ENCODE data around the gene SERPING1. TPM values are rescaled to one million over a fixed set of nuclear protein-coding genes. Genes with fewer than 3 reads are reported as not detected.

SERPING1 gene
- polyA plus RNA-seq, 1 donor from 2014 or later = 0.22 TPM

GRCh38 chr11:57624864-57625263 lies 27.4 kb downstream of the SERPING1 start:
- H3K9me2 ChIP-seq (ENCODE audit: insufficient read depth, low read length) = no peaks in the 10 kb centered on the region
- H2AFZ ChIP-seq (ENCODE audit: low read depth, low read length) = no peak overlapping the region
- no peak overlapping the region for H3K4me3 ChIP-seq (ENCODE audit: low read length)
- H3F3A ChIP-seq (ENCODE audit: insufficient read depth, low read length, poor library complexity, severe bottlenecking) = no peaks in the 10 kb centered on the region
- no peak overlapping the region for H3K9ac ChIP-seq (ENCODE audit: low read length)
- no peaks in the 10 kb centered on the region for H3K79me2 ChIP-seq (replicated peaks; ENCODE audit: insufficient read depth, low read length)
- H4K20me1 ChIP-seq (ENCODE audit: insufficient read depth) = no peaks in the 10 kb centered on the region
- H3K9me3 ChIP-seq (ENCODE audit: low read length) = no peaks in the 10 kb centered on the region
- no peak overlapping the region for H3K27ac ChIP-seq (ENCODE audit: low read length)
- no peaks in the 10 kb centered on the region for H3K27me3 ChIP-seq (ENCODE audit: insufficient read depth, low read depth, low read length)
- no peak overlapping the region for H3K4me2 ChIP-seq (ENCODE audit: low read length)
- H3K36me3 ChIP-seq (ENCODE audit: insufficient read depth, low read length) = no peaks in the 10 kb centered on the region
- TF ChIP-seq REST (IDR thresholded peaks at IDR 0.05; ENCODE audit: borderline replicate concordance) = no peak
- TF ChIP-seq RAD21 (conservative IDR thresholded peaks at IDR 0.05) = no peak
- no peak for TF ChIP-seq EZH2 (IDR thresholded peaks at IDR 0.05; ENCODE audit: borderline replicate concordance, insufficient read depth, low read length, poor library complexity, severe bottlenecking)
- TF ChIP-seq CTCF (IDR thresholded peaks at IDR 0.05; ENCODE audit: poor library complexity, severe bottlenecking) = no peak
- no peak for TF ChIP-seq POLR2AphosphoS5 (IDR thresholded peaks at IDR 0.05)
- TF ChIP-seq EP300 (conservative IDR thresholded peaks at IDR 0.05; ENCODE audit: poor library complexity, severe bottlenecking) = no peak
- no peak for TF ChIP-seq MXI1 (conservative IDR thresholded peaks at IDR 0.05; ENCODE audit: poor library complexity, severe bottlenecking)
- no peak for TF ChIP-seq SMC3 (conservative IDR thresholded peaks at IDR 0.05; ENCODE audit: poor library complexity)
- no peak for TF ChIP-seq TAF1 (IDR thresholded peaks at IDR 0.05; ENCODE audit: low read depth)

GRCh38 chr11:57626895-57627294 lies 29.4 kb downstream of the SERPING1 start:
- Histone ChIP-seq H3K36me3 (ENCODE audit: insufficient read depth, low read length) (no peaks in the 10 kb centered on the region), H3K9me3 (ENCODE audit: low read length) (no peaks in the 10 kb centered on the region), H3K9me2 (ENCODE audit: insufficient read depth, low read length) (no peaks in the 10 kb centered on the region), H3K27ac (ENCODE audit: low read length) (no peak overlapping the region), H3K4me3 (ENCODE audit: low read length) (no peak overlapping the region), H3K79me2 (replicated peaks; ENCODE audit: insufficient read depth, low read length) (no peaks in the 10 kb centered on the region), H3F3A (ENCODE audit: insufficient read depth, low read length, poor library complexity, severe bottlenecking) (no peaks in the 10 kb centered on the region), H3K27me3 (ENCODE audit: insufficient read depth, low read depth, low read length) (no peaks in the 10 kb centered on the region), H3K4me2 (ENCODE audit: low read length) (no peak overlapping the region), H2AFZ (ENCODE audit: low read depth, low read length) (no peak overlapping the region), H3K9ac (ENCODE audit: low read length) (no peak overlapping the region), H4K20me1 (ENCODE audit: insufficient read depth) (no peaks in the 10 kb centered on the region)
- TF ChIP-seq CTCF (IDR thresholded peaks at IDR 0.05; ENCODE audit: poor library complexity, severe bottlenecking) (no peak), SMC3 (conservative IDR thresholded peaks at IDR 0.05; ENCODE audit: poor library complexity) (no peak), POLR2AphosphoS5 (IDR thresholded peaks at IDR 0.05) (no peak), MXI1 (conservative IDR thresholded peaks at IDR 0.05; ENCODE audit: poor library complexity, severe bottlenecking) (no peak), TAF1 (IDR thresholded peaks at IDR 0.05; ENCODE audit: low read depth) (no peak), EP300 (conservative IDR thresholded peaks at IDR 0.05; ENCODE audit: poor library complexity, severe bottlenecking) (no peak), RAD21 (conservative IDR thresholded peaks at IDR 0.05) (no peak), EZH2 (IDR thresholded peaks at IDR 0.05; ENCODE audit: borderline replicate concordance, insufficient read depth, low read length, poor library complexity, severe bottlenecking) (no peak), REST (IDR thresholded peaks at IDR 0.05; ENCODE audit: borderline replicate concordance) (no peak)
